ENCODE data around the gene MLLT6.

The MLLT6 gene

GRCh38 chr17:38674749-38675615 lies 30.1 kb upstream of the MLLT6 start, which contains the start of gene EPOP:
EPOP (minus strand) TSS chr17:38674957; CDS start chr17:38674495, 462 bp downstream.
- DNase-seq (ENCODE audit: low read depth): peak; percentile 82

- DNase-seq (ENCODE audit: low read depth): peak; percentile 87
These were observed 28.2 kb upstream of the MLLT6 start for GRCh38 chr17:38676706-38677504.

- DNase-seq (ENCODE audit: low read depth): no peak
These were observed 27.3 kb upstream of the MLLT6 start for GRCh38 chr17:38677819-38678218.

- DNase-seq (ENCODE audit: low read depth): no peak
These were observed 24.0 kb upstream of the MLLT6 start for GRCh38 chr17:38681096-38681495.

- DNase-seq (ENCODE audit: low read depth): no peak
These were observed 19.6 kb upstream of the MLLT6 start for GRCh38 chr17:38685491-38685890.

- DNase-seq (ENCODE audit: low read depth): peak; percentile 87
These were observed 17.8 kb upstream of the MLLT6 start for GRCh38 chr17:38687286-38687685.

- no peak for DNase-seq (ENCODE audit: low read depth)
These were observed 14.7 kb upstream of the MLLT6 start for GRCh38 chr17:38690386-38690785.

- no peak for DNase-seq (ENCODE audit: low read depth)
These were observed 13.9 kb upstream of the MLLT6 start for GRCh38 chr17:38691154-38691553.

GRCh38 chr17:38693700-38694329 lies 11.3 kb upstream of the MLLT6 start:
- DNase-seq (ENCODE audit: low read depth): no peak

GRCh38 chr17:38697061-38697820 lies 7.8 kb upstream of the MLLT6 start:
- no peak for DNase-seq (ENCODE audit: low read depth)

- no peak for DNase-seq (ENCODE audit: low read depth)
These were observed 6.3 kb upstream of the MLLT6 start for GRCh38 chr17:38698760-38699159.

GRCh38 chr17:38701504-38702165 lies 3.4 kb upstream of the MLLT6 start:
- peak; percentile 63 for DNase-seq (ENCODE audit: low read depth)

- DNase-seq (ENCODE audit: low read depth): peak; percentile 93
These were observed 2.7 kb upstream of the MLLT6 start for GRCh38 chr17:38702166-38702915.

GRCh38 chr17:38702916-38703741 lies 1.9 kb upstream of the MLLT6 start:
- DNase-seq (ENCODE audit: low read depth): peak; percentile 28

- peak; percentile 55 for DNase-seq (ENCODE audit: low read depth)
These were observed 1.1 kb upstream of the MLLT6 start for GRCh38 chr17:38703742-38704605.

- no peak for DNase-seq (ENCODE audit: low read depth)
These were observed 390 bp downstream of the MLLT6 start for GRCh38 chr17:38705523-38705802.

GRCh38 chr17:38705803-38706504 lies 881 bp downstream of the MLLT6 start:
- DNase-seq (ENCODE audit: low read depth): peak; percentile 47
